Measurements from ENCODE around the gene UNC93B1.
"Not testable (repeated sequence)": the region's sequence is repeated elsewhere in the genome, so short reads cannot be mapped to it uniquely, and the experiment has no call there.

Gene UNC93B1

GRCh38 chr11:67993821-67994220 is 10.1 kb downstream of the UNC93B1 start:
- H3K9ac ChIP-seq (ENCODE audit: low read depth, low read length); H3K36me3 ChIP-seq (ENCODE audit: insufficient read depth, low read length); H3K27ac ChIP-seq (ENCODE audit: low read length); H3K4me3 ChIP-seq (ENCODE audit: low read depth in 1 of 2, low read length in 2 of 2); H3K4me1 ChIP-seq (ENCODE audit: insufficient read depth, low read length); H4K20me1 ChIP-seq (ENCODE audit: insufficient read depth, low read length); H2AFZ ChIP-seq (ENCODE audit: low read depth, low read length); H3K79me2 ChIP-seq (ENCODE audit: insufficient read depth, low read length); H3K27me3 ChIP-seq (ENCODE audit: insufficient read depth, low read length, poor library complexity); H3K4me2 ChIP-seq (ENCODE audit: insufficient read depth, low read length); H3K9me3 ChIP-seq (ENCODE audit: insufficient read depth, low read length, severe bottlenecking): not testable (repeated sequence)
- ATAC-seq (ENCODE audit: insufficient read depth, low read depth) (peak; percentile 53; the same call in 2 of the 3 replicates), DNase-seq (peak; percentile 66)
- peak; percentile 65 for TF ChIP-seq CTCF (IDR thresholded peaks at IDR 0.05; ENCODE audit: borderline replicate concordance, extremely low read depth, low read length, poor library complexity, severe bottlenecking)

GRCh38 chr11:67991347-67992121 is 12.4 kb downstream of the UNC93B1 start:
- not testable (repeated sequence) for DNase-seq; H3K27ac ChIP-seq (ENCODE audit: low read length); H4K20me1 ChIP-seq (ENCODE audit: insufficient read depth, low read length); H3K4me3 ChIP-seq (ENCODE audit: low read depth in 1 of 2, low read length in 2 of 2); H3K4me2 ChIP-seq (ENCODE audit: insufficient read depth, low read length); ATAC-seq (ENCODE audit: insufficient read depth, low read depth); H3K36me3 ChIP-seq (ENCODE audit: insufficient read depth, low read length); H3K9me3 ChIP-seq (ENCODE audit: insufficient read depth, low read length, severe bottlenecking); H3K79me2 ChIP-seq (ENCODE audit: insufficient read depth, low read length); H2AFZ ChIP-seq (ENCODE audit: low read depth, low read length); H3K9ac ChIP-seq (ENCODE audit: low read depth, low read length); H3K4me1 ChIP-seq (ENCODE audit: insufficient read depth, low read length); H3K27me3 ChIP-seq (ENCODE audit: insufficient read depth, low read length, poor library complexity)

GRCh38 chr11:67990546-67991346 is 13.2 kb downstream of the UNC93B1 start:
- H2AFZ ChIP-seq (ENCODE audit: low read depth, low read length); H3K4me1 ChIP-seq (ENCODE audit: insufficient read depth, low read length); H3K36me3 ChIP-seq (ENCODE audit: insufficient read depth, low read length); H3K9ac ChIP-seq (ENCODE audit: low read depth, low read length); ATAC-seq (ENCODE audit: insufficient read depth, low read depth); H3K27ac ChIP-seq (ENCODE audit: low read length); H3K4me3 ChIP-seq (ENCODE audit: low read depth in 1 of 2, low read length in 2 of 2); H4K20me1 ChIP-seq (ENCODE audit: insufficient read depth, low read length); H3K9me3 ChIP-seq (ENCODE audit: insufficient read depth, low read length, severe bottlenecking); DNase-seq; H3K27me3 ChIP-seq (ENCODE audit: insufficient read depth, low read length, poor library complexity); H3K4me2 ChIP-seq (ENCODE audit: insufficient read depth, low read length); H3K79me2 ChIP-seq (ENCODE audit: insufficient read depth, low read length): not testable (repeated sequence)

- H3K27me3 ChIP-seq (ENCODE audit: insufficient read depth, low read length, poor library complexity); H3K9ac ChIP-seq (ENCODE audit: low read depth, low read length); H3K36me3 ChIP-seq (ENCODE audit: insufficient read depth, low read length); H3K9me3 ChIP-seq (ENCODE audit: insufficient read depth, low read length, severe bottlenecking); H2AFZ ChIP-seq (ENCODE audit: low read depth, low read length); H3K79me2 ChIP-seq (ENCODE audit: insufficient read depth, low read length); H3K4me1 ChIP-seq (ENCODE audit: insufficient read depth, low read length); ATAC-seq (ENCODE audit: insufficient read depth, low read depth); H3K27ac ChIP-seq (ENCODE audit: low read length); DNase-seq; H3K4me3 ChIP-seq (ENCODE audit: low read depth in 1 of 2, low read length in 2 of 2); H4K20me1 ChIP-seq (ENCODE audit: insufficient read depth, low read length); H3K4me2 ChIP-seq (ENCODE audit: insufficient read depth, low read length): not testable (repeated sequence)
These were observed 18.6 kb downstream of the UNC93B1 start for GRCh38 chr11:67985302-67985701.

- Histone ChIP-seq H4K20me1 (ENCODE audit: insufficient read depth, low read length) (no peaks in the 10 kb centered on the region), H2AFZ (ENCODE audit: low read depth, low read length) (no peak overlapping the region), H3K4me3 (ENCODE audit: low read depth in 1 of 2, low read length in 2 of 2) (no peak overlapping the region), H3K27ac (ENCODE audit: low read length) (no peak overlapping the region), H3K9me3 (ENCODE audit: insufficient read depth, low read length, severe bottlenecking) (no peaks in the 10 kb centered on the region), H3K27me3 (ENCODE audit: insufficient read depth, low read length, poor library complexity) (no peaks in the 10 kb centered on the region), H3K4me1 (ENCODE audit: insufficient read depth, low read length) (no peaks in the 10 kb centered on the region), H3K9ac (ENCODE audit: low read depth, low read length) (no peak overlapping the region), H3K36me3 (ENCODE audit: insufficient read depth, low read length) (no peaks in the 10 kb centered on the region), H3K79me2 (ENCODE audit: insufficient read depth, low read length) (no peaks in the 10 kb centered on the region), H3K4me2 (ENCODE audit: insufficient read depth, low read length) (no peak overlapping the region)
- TF ChIP-seq EZH2 (IDR thresholded peaks at IDR 0.05; ENCODE audit: borderline replicate concordance, low read depth, low read length, severe bottlenecking) (no peak), CTCF (IDR thresholded peaks at IDR 0.05; ENCODE audit: borderline replicate concordance, extremely low read depth, low read length, poor library complexity, severe bottlenecking) (no peak)
- DNase-seq (no peak), ATAC-seq (ENCODE audit: insufficient read depth, low read depth) (no peak)
These were observed 19.9 kb downstream of the UNC93B1 start for GRCh38 chr11:67983951-67984350.

- H3K4me2 ChIP-seq (ENCODE audit: insufficient read depth, low read length); ATAC-seq (ENCODE audit: insufficient read depth, low read depth); H3K4me3 ChIP-seq (ENCODE audit: low read depth in 1 of 2, low read length in 2 of 2); H3K9me3 ChIP-seq (ENCODE audit: insufficient read depth, low read length, severe bottlenecking); H3K27ac ChIP-seq (ENCODE audit: low read length); H2AFZ ChIP-seq (ENCODE audit: low read depth, low read length); H3K27me3 ChIP-seq (ENCODE audit: insufficient read depth, low read length, poor library complexity); DNase-seq; H3K79me2 ChIP-seq (ENCODE audit: insufficient read depth, low read length); H4K20me1 ChIP-seq (ENCODE audit: insufficient read depth, low read length); H3K4me1 ChIP-seq (ENCODE audit: insufficient read depth, low read length); H3K36me3 ChIP-seq (ENCODE audit: insufficient read depth, low read length); H3K9ac ChIP-seq (ENCODE audit: low read depth, low read length): not testable (repeated sequence)
These were observed 21.5 kb downstream of the UNC93B1 start for GRCh38 chr11:67982255-67982857.

Measured in DND-41 (cell line).